Esophagus muscularis mucosa (tissue), 4 donors: Measurements from ENCODE around the gene XPO5.
"Not testable (repeated sequence)": the region's sequence is repeated elsewhere in the genome, so short reads cannot be mapped to it uniquely, and the experiment has no call there.

Experiments
- CTCF ChIP-seq, 3 experiments: fragments of 200-600 bp in 2 of 3; fragments of 450-650 bp in 1 of 3; sonication (generic) in 2 of 3; IDR thresholded peaks; one replicate each; pipeline ENCODE4 v1.5.1; 2017 to 2019; ENCODE audit warnings: antibody characterized with exemption in 3 of 3, mild to moderate bottlenecking in 2 of 3, moderate library complexity in 1 of 3
- EP300 ChIP-seq: sonication (generic); formaldehyde crosslinking; IDR thresholded peaks from one replicate; pipeline ENCODE4 v1.6.1; 2017; ENCODE audit warnings: antibody characterized with exemption
- POLR2A ChIP-seq: fragments of 450-650 bp; IDR thresholded peaks from one replicate; pipeline ENCODE4 v1.6.1; 2017; ENCODE audit warnings: antibody characterized with exemption, moderate library complexity, mild to moderate bottlenecking, low read depth

- not testable (repeated sequence) for TF ChIP-seq CTCF (IDR thresholded peaks at IDR 0.05); POLR2A; EP300
These were observed 18.2 kb downstream of the XPO5 start for GRCh38 chr6:43557620-43558019.
